Stimulated activated CD4-positive, alpha-beta T cell treated with anti-CD3 and anti-CD28 coated beads, Interleukin-4, amount 100 ng/mL, for 48 hours (primary cell): Measurements from ENCODE around the gene NHLRC4.
"Not testable (repeated sequence)": the region's sequence is repeated elsewhere in the genome, so short reads cannot be mapped to it uniquely, and the experiment has no call there.

Source experiments
- DNase-seq, 2 donors: peaks; one replicate each; pipeline ENCODE4 v3.0.0-alpha.2; 2020; ENCODE audit warnings: low read depth in 2 of 2

Gene NHLRC4

DNA sequence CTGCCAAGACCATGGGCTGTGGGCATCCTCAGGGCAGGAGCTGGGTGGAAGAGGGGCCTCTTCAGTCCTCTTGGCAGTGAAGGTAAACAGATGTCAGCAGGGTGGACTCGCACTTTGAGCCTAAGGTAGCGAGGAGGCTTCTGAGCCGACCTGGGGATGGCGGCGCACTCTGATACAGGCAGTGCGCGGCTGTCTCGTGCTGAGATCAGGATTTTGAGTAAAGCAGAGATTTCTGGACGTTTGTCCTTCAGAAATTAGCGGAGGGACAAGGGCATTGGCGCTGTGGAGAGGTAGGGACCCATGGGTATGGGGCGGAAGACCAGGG is 29.9 kb downstream of the NHLRC4 start:
- DNase-seq, result no peak

DNA sequence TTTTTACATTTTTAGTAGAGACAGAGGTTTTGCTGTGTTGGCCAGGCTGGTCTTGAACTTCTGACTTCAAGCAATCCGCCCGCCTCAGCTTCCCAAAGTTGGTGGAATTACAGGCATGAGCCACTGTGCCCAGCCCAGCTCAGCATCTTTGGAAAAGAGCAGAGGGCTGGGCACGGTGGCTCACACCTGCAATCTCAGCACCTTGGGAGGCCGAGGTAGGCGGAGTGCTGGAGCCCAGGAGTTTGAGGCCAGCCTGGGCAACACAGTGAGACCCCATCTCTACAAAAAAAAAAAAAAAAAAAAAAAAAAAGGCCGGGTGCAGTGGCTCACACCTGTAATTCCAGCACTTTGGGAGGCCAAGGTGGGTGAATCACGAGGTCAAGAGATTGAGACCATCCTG is 30.9 kb downstream of the NHLRC4 start:
- not testable (repeated sequence) for DNase-seq

DNA sequence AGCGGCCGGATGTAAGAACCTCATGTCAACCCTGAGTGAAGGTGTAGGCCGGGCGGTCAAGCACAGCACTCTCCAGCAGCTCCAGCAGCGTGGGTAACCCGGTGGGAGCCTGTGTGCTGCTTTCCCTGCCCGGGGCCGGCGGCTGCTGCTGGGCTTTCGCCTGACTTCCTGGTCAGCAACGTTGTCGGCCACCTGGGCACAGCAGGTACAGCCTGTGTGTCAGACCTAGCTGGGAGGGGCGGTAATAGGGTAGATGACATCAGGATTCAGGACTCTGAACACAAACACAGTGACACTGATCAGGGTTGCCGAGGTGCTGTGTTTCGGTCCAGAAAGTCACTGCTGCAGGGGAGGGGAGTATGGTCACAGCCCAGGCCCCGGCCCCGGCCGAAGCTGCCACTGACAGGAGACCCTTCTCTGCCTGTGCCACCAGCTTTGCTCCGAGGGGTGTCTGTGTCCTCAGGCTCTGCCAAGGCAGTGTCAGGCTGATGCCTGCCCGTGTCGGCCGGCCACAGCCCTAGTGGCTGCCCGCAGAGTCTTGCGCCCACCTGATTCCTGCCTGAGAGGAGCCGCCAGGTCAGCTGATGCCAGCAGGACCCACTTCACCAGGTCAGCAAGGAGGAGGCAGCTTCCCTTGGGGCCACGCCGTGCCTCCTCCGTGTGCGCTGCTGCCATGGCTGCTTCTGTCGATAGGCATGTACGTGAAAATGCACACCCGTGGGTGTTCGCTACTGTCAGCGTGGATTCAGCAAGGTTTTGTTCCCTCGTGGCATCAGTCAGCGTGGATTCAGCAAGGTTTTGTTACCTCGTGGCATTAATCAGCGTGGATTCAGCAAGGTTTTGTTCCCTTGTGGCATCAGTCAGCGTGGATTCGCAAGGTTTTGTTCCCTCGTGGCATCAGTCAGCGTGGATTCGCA is 32.3 kb downstream of the NHLRC4 start:
- no peak for DNase-seq

DNA sequence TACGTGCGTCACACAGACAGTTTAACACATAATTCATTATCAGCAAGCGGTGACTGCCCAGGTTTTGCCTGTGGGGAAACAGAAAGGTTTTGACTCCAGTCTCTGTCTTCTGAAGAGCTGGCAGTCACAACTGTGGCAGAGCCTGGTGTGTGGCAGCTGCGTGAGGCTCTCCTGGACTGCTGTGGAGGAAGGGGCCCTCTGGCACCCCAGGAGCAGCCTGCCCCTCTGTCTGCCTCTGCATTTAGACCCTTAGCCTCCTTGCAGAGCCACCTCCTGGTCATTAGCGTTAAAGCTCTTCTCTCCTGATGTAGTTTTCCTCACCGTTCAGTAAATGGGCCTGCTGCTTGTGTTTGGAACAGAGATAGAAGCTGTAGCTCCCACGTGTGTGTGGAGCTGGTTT is 34.0 kb downstream of the NHLRC4 start:
- no peak for DNase-seq

DNA sequence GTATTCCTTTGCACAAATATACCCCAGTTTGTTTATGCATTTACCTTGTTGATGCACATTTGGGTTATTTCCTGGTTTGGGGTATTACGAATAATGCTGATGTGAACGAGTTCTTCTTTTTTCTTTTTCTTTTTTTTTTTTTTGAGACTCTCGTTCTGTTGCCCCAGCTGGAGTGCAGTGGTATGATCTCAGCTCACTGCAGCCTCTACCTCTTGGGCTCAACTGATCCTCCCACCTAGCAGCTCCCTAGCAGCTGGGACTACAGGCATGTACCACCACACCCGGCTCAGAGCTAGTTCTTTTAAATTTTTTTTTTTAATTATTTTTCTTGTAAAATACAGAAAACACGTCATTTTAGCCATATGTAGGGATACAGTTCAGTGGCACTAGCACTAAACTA is 37.1 kb downstream of the NHLRC4 start:
- no peak for DNase-seq

DNA sequence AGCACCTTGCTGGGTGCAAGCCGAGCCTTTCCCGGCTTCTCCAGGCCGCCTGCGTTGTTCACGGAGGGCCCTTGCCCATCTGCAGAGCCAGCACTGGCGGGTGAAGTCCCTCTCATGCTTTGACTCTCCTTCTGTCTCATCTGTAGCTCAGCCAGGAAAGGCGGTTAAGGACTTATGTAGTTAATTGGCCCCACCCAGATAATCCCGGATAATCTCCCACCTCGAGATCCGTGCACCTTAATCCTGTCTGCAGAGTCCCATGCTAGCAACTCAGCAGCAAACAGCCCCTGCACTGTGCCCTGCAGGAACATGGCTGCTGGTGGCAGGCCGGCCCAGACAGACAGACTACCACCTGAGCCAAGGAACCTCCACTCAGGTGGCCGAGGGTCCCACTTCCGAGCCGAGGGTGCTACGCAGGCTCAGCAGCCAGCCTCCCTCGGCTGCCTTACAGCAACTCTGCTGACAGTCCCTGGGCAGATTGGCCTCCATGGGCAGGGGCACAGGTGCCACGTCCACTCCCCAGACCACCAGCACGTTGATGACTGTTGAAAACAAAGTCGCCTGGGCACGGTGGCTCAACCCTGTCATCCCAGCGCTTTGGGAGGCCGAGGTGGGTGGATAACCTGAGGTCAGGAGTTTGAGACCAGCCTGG is 40.0 kb downstream of the NHLRC4 start:
- no peak for DNase-seq

DNA sequence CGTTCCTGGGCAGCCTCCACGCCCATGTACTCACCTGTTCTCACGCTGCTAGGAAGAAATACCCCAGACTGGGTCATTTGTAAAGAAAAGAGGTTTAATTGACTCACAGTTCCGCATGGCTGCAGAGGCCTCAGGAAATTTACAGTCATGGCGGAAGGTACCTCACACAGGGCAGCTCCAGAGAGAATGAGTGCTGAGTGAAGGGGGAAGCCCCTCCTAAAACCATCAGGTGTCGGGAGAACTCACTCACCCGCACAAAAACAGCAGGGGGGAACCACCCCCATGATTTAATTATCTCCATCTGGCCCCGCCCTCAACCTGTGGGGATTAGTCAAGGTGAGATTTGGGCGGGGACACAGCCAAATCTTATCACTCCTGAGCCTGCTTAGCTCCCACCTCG is 41.2 kb downstream of the NHLRC4 start:
- peak; percentile 44 to 49 for DNase-seq

DNA sequence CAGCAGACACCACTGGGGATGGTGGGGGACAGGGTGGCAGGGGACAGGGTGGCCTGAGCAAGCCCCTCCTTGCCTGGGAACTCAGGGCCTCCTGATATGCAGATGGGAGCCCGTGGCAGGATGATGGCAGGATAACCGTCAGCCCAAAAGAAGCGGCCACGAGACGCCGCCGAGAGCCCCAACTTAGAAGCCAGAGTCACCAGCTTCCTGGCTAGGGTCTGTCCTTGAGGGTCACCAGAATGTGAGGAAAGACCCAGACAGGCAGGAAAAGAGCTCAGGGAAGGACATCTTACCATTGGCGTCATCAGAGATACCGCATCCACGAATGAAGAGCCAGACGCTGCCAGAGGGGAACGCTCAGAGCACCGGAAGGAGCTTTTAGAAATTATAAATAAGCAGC is 42.5 kb downstream of the NHLRC4 start:
- DNase-seq, result no peak

DNA sequence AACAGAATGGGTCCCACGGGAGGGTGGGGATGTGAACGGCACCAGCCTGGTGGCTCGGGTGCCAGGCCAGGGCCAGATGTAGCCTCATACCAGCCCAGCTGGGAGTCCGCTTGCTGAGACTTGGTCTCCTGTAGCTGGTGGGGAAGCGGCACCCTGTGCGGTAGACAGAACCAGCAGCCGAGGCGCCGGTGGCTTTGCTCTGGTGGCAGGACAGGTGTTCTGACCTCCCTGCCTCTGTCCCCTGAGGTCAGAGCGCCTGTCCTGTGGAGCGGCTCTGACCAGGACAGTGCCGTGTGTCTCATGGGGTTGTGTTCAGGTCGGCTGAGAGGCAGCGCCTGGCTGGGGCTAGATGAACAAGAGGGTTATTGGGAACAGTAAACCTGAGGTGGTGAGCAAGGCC is 43.2 kb downstream of the NHLRC4 start:
- no peak for DNase-seq

DNA sequence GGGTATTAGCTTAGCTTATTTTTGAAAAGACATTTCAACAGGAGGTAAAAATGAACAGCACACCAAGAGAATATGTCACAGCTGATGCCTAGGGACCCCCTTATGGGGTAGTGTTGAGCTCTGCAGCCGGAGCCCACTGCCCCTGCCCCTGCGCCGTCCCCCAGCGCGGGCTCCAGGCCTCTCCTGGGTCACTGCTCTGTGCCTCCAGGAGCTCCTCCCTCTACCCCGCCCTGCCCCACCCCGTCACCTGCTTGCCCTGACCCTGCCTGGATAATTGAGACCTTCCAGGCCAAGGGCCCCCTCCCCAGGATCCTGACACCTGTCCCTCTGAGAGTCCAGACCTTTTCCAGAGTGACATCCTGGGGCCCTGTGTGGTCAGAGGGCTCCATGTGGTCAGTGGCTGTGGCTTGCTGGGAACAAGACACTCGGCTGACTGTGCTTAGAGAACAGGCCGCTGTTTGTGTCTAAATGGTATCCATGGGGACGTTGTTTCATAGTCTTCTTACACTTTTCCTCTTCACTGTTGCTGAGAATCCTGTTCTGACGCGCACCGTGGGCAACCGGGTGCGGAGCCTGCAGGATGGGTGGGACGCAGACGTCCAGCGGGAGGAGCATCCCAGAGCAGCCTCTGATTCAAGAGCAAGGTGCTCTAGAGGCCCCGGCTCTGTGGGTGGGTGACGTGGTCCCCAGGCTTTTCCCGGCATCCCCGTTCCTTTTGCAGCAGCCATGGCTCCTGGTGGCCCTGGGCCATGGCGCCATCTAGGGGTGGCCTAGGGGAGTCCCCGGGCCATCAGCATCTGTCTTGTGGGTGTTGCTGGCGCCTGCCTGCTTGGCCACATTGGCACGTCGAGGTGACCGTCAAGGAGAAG is 43.9 kb downstream of the NHLRC4 start:
- DNase-seq, result peak; percentile 61 to 66

DNA sequence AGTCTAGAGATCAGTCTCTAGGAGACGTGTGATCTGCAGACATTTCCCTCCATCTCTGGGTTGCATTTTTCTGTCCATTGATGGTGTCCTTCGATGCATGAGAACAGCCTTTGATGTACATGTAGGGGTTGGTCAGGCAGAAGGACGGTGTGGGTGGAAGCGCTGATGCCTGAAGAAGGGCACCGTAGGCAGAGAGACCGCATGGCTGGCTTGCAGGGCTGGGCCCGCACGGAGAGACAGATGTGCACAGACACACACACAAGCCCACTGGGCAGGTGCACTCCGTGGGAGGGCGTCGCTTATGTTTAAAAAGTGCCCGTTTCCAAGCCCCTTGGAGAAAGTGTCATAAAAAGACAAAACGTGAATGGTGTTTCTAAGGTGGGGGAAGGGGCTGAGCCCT is 48.3 kb downstream of the NHLRC4 start:
- DNase-seq, result no peak

DNA sequence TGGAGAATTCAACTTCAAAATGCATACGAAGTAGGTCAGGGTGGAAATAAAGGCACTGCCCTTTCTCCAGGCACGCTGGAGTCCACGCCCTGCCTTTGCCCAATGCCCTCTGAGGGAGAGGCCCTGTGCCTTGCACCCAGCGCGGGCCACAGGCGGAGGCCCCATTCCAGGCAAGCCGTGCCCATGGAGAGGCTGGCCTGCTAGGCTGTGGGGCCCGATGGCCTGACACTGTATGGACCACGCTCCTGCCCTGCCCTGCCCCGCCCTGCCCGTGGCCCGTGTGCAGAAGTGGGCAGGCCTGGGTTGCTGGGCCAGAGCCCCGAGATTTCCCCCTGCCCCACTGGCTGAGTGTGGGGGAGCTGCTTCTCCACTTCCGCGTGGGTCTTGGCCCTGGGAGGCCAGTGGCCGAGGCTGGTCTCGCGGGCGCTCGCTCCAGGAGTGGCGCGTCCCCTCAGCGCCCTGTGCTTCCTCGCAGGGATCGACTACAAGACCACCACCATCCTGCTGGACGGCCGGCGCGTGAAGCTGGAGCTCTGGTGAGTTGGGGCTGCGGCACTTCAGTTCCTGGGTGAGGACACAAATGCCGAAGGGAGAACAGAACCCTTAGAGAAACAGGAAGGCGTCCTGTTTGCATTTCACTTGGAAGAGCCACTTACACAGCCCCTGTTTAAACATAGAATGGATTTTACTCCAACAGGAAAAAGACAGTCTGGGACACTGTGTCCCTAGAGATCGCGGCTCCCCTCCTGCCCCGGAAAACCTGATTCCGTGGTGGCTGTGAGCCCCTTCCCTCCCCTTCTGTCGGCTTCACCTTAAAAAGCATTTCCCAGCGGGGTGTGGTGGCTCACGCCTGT is 50.2 kb downstream of the NHLRC4 start:
- DNase-seq, result no peak

DNA sequence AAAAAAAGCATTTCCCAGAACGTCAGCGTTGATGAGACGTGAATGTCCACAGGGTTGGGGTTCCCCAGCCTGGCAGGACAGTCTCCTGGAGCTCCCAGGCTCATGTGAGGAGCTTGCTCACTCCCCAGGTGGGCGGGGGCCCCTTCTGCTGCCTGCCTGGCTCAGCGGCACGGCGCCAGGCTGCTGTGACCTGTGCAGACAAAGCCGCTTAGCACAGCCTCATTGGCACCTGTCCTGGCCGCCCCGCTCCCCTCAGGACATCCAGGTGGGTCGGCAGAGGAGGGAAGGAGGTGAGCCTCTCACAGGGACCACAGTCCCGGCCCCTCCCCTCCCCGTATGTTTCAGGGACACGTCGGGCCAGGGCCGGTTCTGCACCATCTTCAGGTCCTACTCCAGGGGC is 51.0 kb downstream of the NHLRC4 start:
- DNase-seq, result no peak
